Gastroesophageal sphincter (tissue), 4 donors: ENCODE data around the gene MAPKAPK3. TPM values are rescaled to one million over a fixed set of nuclear protein-coding genes. Genes with fewer than 3 reads are reported as not detected.
A peak's percentile ranks its signal among the peaks of the same experiment; 100 is the strongest.

Experiments
- ATAC-seq: fragments of 150-250 bp; one replicate; pipeline ENCODE4 v1.9.1; 2016; ENCODE audit warnings: mild to moderate bottlenecking, moderate library complexity
- H3K27ac ChIP-seq, 4 donors: fragments of 200-600 bp; sonication (generic) in 3 of 4; 1 replicate in 3 of 4; 2 replicates in 1 of 4; pipeline ENCODE4 v1.5.1; 2016 to 2019
- H3K27me3 ChIP-seq: fragments of 200-600 bp; sonication (generic); one replicate; pipeline ENCODE4 v1.5.1; 2019
- H3K36me3 ChIP-seq, 2 donors: fragments of 200-600 bp; sonication (generic); one replicate each; pipeline ENCODE4 v1.5.1; 2019; ENCODE audit warnings: control low read depth in 1 of 2
- H3K4me1 ChIP-seq, 3 donors: fragments of 200-600 bp; sonication (generic); 1 replicate in 2 of 3; 2 replicates in 1 of 3; pipeline ENCODE4 v1.5.1; 2016 to 2019; ENCODE audit warnings: control low read depth in 2 of 3
- H3K4me3 ChIP-seq, 2 donors: fragments of 200-600 bp; sonication (generic); one replicate each; pipeline ENCODE4 v1.5.1; 2019; ENCODE audit warnings: mild to moderate bottlenecking in 1 of 2, moderate library complexity in 1 of 2
- H3K9me3 ChIP-seq, 3 donors: fragments of 200-600 bp; sonication (generic); one replicate each; pipeline ENCODE4 v1.5.1; 2017 to 2019; ENCODE audit warnings: control low read depth in 2 of 3
- CTCF ChIP-seq, 4 experiments: fragments of 200-600 bp in 2 of 4; fragments of 450-650 bp in 2 of 4; sonication (generic) in 1 of 4; IDR thresholded peaks; one replicate each; pipeline ENCODE4 v1.5.1; 2017 to 2019; ENCODE audit warnings: antibody characterized with exemption in 4 of 4, mild to moderate bottlenecking in 2 of 4, moderate library complexity in 2 of 4
- EP300 ChIP-seq: sonication (generic); formaldehyde crosslinking; IDR thresholded peaks from one replicate; pipeline ENCODE4 v1.6.1; 2017; ENCODE audit warnings: antibody characterized with exemption, mild to moderate bottlenecking
- POLR2A ChIP-seq, 2 donors: fragments of 450-650 bp; IDR thresholded peaks; one replicate each; pipeline ENCODE4 v1.6.1; 2017; ENCODE audit warnings: antibody characterized with exemption in 2 of 2, mild to moderate bottlenecking in 2 of 2, moderate library complexity in 1 of 2
- POLR2AphosphoS5 ChIP-seq: sonication (generic); formaldehyde crosslinking; IDR thresholded peaks from one replicate; pipeline ENCODE4 v1.6.1; 2017; ENCODE audit warnings: antibody characterized with exemption
- WGBS, 2 donors: methylation state at CpG; one replicate each; pipeline ENCODE4 v1.1.5; 2018; ENCODE audit warnings: low coverage in 1 of 2; 5-methylcytosine and 5-hydroxymethylcytosine counted together
- total RNA-seq, 4 donors: library from RNA; depleted of rRNA; stranded (reverse); fragments of >200 nt; gene quantifications; one replicate each; pipeline ENCODE4 v1.1.0, GENCODE V29; 2016

Gene MAPKAPK3
- total RNA-seq, 4 donors from 2014 or later: 18.7 to 30.2 (median 22.4) TPM

DNA sequence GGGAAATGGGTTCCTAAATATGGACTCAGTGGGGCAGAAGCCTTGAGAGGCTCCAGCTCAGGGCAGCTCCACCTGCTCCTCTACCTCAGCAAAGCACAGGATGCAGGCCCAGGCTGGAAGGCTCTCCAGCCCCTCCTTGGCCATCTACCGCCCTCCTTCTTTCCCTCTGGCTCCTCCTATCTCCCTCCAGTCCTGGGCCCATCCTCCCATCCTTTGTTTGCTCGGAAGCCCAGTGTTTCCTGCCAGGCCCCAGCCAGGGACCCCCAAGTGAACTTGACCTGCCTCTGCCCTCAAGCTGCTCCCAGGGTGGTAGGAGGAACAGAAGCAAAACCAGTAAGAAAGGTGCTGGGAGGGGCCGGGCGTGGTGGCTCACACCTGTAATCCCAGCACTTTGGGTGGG, 20.1 kb downstream of the MAPKAPK3 start:
- TF ChIP-seq CTCF (IDR thresholded peaks at IDR 0.05): no peak
- no peaks in the 10 kb centered on the region for H3K27me3 ChIP-seq
- no peak overlapping the region for H3K27ac ChIP-seq
- H3K4me3 ChIP-seq: no peak overlapping the region
- H3K9me3 ChIP-seq: no peaks in the 10 kb centered on the region
- H3K4me1 ChIP-seq: peaks cover 0 to 26% (median 0%) of the 10 kb centered on the region in 3 donors
- ATAC-seq: no peak
- 73% methylated on average over 2 of the region's 4 CpGs; no CpG with 5 or more reads in 1 of the 2 donors for WGBS, 2 donors
- H3K36me3 ChIP-seq: peaks cover 0 to 23% of the 10 kb centered on the region in 2 donors

GRCh38 chr3:50637945-50638344, 21.0 kb downstream of the MAPKAPK3 start:
- ATAC-seq: no peak
- Histone ChIP-seq H3K4me1 (peaks cover 0 to 22% (median 0%) of the 10 kb centered on the region in 3 donors), H3K27ac (no peak overlapping the region), H3K27me3 (no peaks in the 10 kb centered on the region), H3K9me3 (no peaks in the 10 kb centered on the region), H3K4me3 (no peak overlapping the region), H3K36me3 (peaks cover 0 to 32% of the 10 kb centered on the region in 2 donors)
- no peak for TF ChIP-seq CTCF (IDR thresholded peaks at IDR 0.05)
- TF ChIP-seq POLR2A (IDR thresholded peaks at IDR 0.05): no peak
- no peak for TF ChIP-seq EP300
- TF ChIP-seq POLR2AphosphoS5: no peak
- 67 to 71% methylated on average over 1 to 3 of the region's 3 CpGs for WGBS, 2 donors

DNA sequence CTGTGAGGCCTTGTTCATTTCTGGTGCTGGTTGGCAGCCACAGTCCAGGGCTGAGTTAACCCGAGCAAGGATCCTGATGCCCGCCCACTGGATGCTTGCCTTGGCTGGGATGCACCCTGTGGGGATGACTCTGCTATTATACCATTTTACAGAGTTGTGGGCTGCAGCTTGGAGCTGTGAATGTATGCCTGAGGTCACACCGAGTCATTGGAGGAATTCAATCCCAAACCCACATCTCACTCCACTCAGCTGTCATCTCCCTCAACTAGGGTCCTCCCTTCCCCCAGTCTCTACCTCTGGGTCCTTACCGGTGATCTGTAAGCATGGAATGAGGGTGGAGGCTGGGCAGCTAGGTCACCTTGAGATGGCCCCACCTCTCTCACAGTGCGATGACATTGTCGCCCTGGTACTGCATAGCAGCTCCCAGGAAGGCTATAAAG, 22.1 kb downstream of the MAPKAPK3 start:
- no peak for ATAC-seq
- 92 to 100% methylated on average over 1 to 3 of the region's 6 CpGs for WGBS, 2 donors
- H3K4me1 ChIP-seq: peaks cover 0 to 30% (median 0%) of the 10 kb centered on the region in 3 donors
- H3K4me3 ChIP-seq: no peak overlapping the region
- H3K27me3 ChIP-seq: no peaks in the 10 kb centered on the region
- no peak for TF ChIP-seq CTCF (IDR thresholded peaks at IDR 0.05)
- no peak for TF ChIP-seq POLR2AphosphoS5
- TF ChIP-seq POLR2A (IDR thresholded peaks at IDR 0.05): no peak
- no peak for TF ChIP-seq EP300
- peaks cover 0 to 43% of the 10 kb centered on the region in 2 donors for H3K36me3 ChIP-seq
- no peak overlapping the region for H3K27ac ChIP-seq
- no peaks in the 10 kb centered on the region for H3K9me3 ChIP-seq

DNA sequence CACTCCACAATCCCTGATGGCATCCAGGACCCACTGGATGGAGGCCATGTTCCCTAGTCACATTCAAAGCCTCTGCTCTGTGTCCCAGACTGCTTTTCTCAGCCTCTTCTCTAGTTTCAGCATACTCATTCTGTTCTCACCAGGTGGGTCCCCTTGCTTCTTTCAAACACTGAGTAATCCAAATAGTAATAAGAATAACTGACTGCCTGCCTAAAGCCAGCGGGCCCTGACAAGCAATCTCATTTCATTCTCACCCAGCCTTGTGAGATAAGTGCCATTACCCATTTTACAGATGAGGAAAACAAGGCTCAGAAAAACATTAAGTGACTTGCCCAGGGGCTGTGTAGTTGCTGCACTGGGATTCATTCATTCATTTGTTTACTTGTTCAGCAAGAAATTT, 25.4 kb downstream of the MAPKAPK3 start:
- TF ChIP-seq CTCF (IDR thresholded peaks at IDR 0.05) (no peak), POLR2AphosphoS5 (no peak), POLR2A (IDR thresholded peaks at IDR 0.05) (no peak), EP300 (no peak)
- WGBS, 2 donors: 67 to 83% methylated on average over 1 of the region's 1 CpG
- Histone ChIP-seq H3K36me3 (peaks cover 0 to 76% of the 10 kb centered on the region in 2 donors), H3K9me3 (no peaks in the 10 kb centered on the region), H3K4me3 (no peak overlapping the region), H3K27me3 (no peaks in the 10 kb centered on the region), H3K4me1 (peaks cover 0 to 30% (median 0%) of the 10 kb centered on the region in 3 donors), H3K27ac (no peak overlapping the region)
- no peak for ATAC-seq

- Histone ChIP-seq H3K27me3 (no peaks in the 10 kb centered on the region), H3K4me3 (no peak overlapping the region), H3K9me3 (no peaks in the 10 kb centered on the region), H3K4me1 (peaks cover 0 to 39% (median 0%) of the 10 kb centered on the region in 3 donors), H3K27ac (peak overlapping the region in 1 of 4 donors; percentile 11), H3K36me3 (peaks cover 0 to 95% of the 10 kb centered on the region in 2 donors)
- no peak for TF ChIP-seq POLR2AphosphoS5
- no peak for ATAC-seq
- 18 to 26% methylated on average over 2 to 4 of the region's 7 CpGs for WGBS, 2 donors
These were observed 27.6 kb downstream of the MAPKAPK3 start for GRCh38 chr3:50644561-50644960.
